ENCODE measurements around the gene MAPK6.

Gene MAPK6

DNA sequence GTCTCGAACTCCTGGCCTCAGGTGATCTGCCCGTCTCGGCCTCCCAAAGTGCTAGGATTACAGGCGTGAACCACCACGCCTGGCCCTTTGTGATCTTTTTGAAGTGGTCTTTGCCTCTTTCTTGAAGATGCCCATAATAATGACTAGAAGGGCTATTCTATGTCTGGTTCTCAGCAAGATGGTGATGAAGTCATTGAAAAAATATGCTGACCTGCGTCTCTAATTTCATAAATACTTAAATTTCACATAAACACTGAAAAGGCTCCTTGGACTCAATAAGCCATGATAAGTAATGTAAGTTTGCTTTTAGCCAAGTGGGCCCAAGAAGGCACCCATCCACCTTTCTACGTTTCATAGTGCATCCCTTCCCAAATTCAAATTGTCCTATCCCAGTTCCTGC is 775 bp upstream of the MAPK6 start:
- H3K4me3 ChIP-seq (ENCODE audit: low read depth, low read length): no peak overlapping the region
- DNase-seq (ENCODE audit: low read depth, low spot score): peak; percentile 56
- in situ Hi-C loops (cut with HindIII; ENCODE audit: low sequenced_read_pairs): no loop called here

DNA sequence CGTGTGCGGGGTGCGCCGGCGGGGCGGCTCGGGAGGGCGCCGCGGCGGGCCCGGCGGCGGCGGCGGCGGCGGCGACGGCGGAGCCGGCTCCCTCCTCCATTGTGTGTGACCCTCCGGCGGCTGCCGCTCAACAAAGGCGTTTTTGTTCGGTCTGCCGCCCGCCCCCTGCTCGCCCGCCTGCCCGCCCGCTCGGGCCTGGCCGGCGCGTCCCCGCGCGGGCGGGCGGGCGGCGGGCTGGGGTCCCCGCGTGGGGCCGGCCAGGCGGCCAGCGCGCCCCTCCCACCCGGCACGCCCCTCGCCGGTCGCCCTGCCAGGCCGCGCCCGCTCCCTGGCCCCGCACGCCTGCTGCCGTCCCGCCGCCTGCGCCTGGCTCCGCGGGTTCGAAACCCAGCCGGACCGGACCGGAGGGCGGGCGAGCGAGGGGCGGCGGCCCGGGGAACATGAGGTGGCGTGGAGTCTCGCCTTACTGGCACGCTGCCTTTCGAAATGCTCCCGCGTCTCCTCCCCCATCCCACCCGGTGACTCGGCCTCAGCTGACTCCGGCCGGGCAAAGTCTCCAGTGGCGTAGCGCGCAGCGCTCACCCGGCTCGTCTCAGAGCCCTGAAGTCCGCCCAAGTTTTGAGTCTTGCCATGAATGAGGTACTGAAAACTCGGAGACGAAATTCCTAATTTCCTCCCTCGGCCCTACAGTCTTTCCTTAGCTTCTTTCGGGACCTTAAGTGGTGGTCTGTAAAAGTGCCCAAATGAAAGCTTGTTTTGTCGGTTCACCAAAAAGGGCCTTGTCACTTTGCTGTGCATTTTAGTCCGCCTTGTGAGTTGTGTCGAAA is 588 bp downstream of the MAPK6 start:
- in situ Hi-C loops (cut with HindIII; ENCODE audit: low sequenced_read_pairs): no loop called here
- DNase-seq (ENCODE audit: low read depth, low spot score): peak; percentile 85
- peak overlapping the region; percentile 96 for H3K4me3 ChIP-seq (ENCODE audit: low read depth, low read length)
- TF ChIP-seq, protein P1, sequence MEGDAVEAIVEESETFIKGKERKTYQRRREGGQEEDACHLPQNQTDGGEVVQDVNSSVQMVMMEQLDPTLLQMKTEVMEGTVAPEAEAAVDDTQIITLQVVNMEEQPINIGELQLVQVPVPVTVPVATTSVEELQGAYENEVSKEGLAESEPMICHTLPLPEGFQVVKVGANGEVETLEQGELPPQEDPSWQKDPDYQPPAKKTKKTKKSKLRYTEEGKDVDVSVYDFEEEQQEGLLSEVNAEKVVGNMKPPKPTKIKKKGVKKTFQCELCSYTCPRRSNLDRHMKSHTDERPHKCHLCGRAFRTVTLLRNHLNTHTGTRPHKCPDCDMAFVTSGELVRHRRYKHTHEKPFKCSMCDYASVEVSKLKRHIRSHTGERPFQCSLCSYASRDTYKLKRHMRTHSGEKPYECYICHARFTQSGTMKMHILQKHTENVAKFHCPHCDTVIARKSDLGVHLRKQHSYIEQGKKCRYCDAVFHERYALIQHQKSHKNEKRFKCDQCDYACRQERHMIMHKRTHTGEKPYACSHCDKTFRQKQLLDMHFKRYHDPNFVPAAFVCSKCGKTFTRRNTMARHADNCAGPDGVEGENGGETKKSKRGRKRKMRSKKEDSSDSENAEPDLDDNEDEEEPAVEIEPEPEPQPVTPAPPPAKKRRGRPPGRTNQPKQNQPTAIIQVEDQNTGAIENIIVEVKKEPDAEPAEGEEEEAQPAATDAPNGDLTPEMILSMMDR (IDR thresholded peaks at IDR 0.05; ENCODE audit: low read depth, low read length): no peak

More for the DNA sequence above, 775 bp upstream of the MAPK6 start:
- TF ChIP-seq, protein P1 (IDR thresholded peaks at IDR 0.05; ENCODE audit: low read depth, low read length): no peak

DNA sequence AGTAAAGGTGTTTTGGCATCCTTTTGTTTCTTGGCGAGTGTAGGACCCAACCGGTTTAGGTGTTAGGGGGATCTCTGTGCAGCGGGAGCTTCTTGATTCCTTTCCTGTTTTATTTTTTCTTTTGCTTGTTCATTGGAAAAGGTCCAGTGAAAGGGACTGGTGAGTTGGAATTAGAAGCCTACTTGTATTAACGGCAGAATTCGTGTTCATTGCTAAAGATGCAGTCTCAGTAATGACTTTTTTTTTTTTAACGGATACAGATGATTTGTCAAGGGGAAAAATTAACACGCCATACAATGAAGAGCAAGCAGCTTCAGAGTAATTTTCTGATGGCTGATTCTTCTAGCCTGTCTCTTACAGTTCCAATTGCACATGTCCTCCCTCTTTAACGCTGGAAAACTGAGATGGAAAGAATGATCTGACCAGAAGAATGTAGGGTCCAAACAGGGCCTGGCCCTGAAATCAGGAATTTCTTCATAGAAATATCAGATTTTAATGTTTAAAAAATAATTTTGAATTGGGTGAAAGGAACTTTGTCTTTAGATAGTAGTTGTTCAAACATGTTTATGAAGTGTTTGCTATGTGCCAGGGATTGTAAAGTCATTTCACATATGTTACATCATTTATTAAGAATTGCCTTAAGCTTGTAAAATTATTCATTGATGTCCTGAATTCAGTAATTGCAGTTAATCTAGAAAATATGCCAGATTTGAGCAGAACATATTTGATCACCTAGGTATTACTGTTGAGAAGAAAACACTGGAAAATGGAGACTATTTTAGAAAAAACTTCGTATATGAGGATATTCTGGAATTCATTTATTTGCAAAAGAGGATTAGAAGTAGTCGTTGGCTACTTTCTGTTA is 1.4 kb downstream of the MAPK6 start:
- TF ChIP-seq, protein P1 (IDR thresholded peaks at IDR 0.05; ENCODE audit: low read depth, low read length): no peak

DNA sequence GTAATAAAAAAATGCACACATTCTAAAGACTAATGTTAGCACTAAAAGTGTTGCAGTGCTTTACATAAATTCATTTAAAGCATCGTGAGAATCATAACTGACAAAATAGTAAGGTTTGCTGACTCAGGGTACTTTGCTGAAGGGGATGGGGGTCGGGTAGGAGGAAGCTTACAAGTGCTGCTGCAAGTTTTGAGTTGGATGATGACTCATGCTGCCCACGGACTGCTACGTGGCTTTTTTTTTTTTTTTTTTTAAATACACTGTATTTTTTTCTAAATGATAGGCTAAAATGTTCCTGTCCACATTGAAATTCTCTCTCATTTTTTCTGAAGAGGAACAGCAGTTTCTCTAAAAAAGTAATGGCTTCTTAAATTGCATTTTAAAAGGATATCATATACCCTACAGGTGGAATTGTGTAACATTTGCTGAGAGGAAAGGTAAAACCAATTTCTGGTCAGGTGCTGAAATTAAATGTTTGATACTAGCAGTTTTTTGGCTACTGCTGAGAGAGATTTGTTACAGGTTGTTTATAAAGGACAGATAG is 2.2 kb downstream of the MAPK6 start:
- H3K4me3 ChIP-seq (ENCODE audit: low read depth, low read length): peak overlapping the region; percentile 96
- DNase-seq (ENCODE audit: low read depth, low spot score): peak; percentile 93
- TF ChIP-seq, protein P1 (IDR thresholded peaks at IDR 0.05; ENCODE audit: low read depth, low read length): no peak
- in situ Hi-C loops (cut with HindIII; ENCODE audit: low sequenced_read_pairs): no loop called here

More for the DNA sequence above, 1.4 kb downstream of the MAPK6 start:
- H3K4me3 ChIP-seq (ENCODE audit: low read depth, low read length): peak overlapping the region; percentile 96
- in situ Hi-C loops (cut with HindIII; ENCODE audit: low sequenced_read_pairs): no loop called here
- no peak for DNase-seq (ENCODE audit: low read depth, low spot score)

DNA sequence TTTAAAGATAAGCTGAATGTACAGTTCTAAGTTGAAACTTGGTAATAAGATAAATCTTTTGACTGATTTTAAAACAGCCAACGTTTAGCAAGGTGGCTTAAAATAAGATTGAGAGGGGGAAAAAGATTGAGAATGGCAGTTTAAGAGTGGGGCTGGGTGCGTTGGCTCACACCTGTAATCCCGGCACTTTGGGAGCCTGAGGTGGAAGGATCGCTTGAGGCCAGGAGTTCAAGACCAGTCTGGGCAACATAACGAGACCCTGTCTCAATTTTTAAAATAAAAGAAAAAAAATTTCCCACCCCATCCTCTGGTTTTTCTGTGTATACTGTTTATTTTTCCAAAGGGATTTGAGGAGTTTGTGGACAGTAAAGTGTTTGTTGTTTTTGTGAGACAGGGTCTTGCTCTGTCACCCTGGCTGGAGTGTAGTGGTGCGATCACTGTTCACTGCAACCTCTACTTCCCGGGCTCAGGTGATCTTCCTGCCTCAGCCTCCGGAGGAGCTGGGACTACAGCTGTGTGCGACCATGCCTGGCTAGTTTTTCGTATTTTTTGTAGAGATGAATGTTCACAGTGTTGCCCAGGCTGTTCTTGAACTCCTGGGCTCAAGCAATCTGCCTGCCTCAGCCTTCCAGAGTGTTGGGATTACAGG is 3.0 kb downstream of the MAPK6 start:
- peak overlapping the region; percentile 14 for H3K4me3 ChIP-seq (ENCODE audit: low read depth, low read length)
- TF ChIP-seq, protein P1 (IDR thresholded peaks at IDR 0.05; ENCODE audit: low read depth, low read length): no peak
- in situ Hi-C loops (cut with HindIII; ENCODE audit: low sequenced_read_pairs): no loop called here
- DNase-seq (ENCODE audit: low read depth, low spot score): no peak

Data from astrocyte of the spinal cord (primary cell).